ENCODE data around the gene TNFAIP8L3.

DNA sequence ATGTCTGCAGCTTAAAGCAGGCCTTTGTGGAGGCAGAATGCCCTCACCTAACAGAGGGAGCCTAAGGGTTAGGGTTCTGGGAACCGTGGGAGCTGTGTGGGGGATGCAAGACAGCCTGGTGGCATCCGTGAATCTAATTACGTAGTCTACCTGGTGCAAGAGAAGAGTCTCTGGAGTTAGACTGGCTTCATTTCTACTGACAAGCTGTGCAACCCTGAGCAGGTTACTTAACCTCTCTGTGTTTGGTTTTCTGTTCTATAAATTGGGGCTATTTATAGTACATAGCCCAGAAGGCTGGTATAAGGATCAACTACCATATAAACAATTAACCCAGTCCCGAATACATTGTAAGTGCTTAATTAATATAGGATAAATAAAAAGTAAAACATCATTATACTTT lies 8.3 kb downstream of the TNFAIP8L3 start:
- TF ChIP-seq, protein P1, sequence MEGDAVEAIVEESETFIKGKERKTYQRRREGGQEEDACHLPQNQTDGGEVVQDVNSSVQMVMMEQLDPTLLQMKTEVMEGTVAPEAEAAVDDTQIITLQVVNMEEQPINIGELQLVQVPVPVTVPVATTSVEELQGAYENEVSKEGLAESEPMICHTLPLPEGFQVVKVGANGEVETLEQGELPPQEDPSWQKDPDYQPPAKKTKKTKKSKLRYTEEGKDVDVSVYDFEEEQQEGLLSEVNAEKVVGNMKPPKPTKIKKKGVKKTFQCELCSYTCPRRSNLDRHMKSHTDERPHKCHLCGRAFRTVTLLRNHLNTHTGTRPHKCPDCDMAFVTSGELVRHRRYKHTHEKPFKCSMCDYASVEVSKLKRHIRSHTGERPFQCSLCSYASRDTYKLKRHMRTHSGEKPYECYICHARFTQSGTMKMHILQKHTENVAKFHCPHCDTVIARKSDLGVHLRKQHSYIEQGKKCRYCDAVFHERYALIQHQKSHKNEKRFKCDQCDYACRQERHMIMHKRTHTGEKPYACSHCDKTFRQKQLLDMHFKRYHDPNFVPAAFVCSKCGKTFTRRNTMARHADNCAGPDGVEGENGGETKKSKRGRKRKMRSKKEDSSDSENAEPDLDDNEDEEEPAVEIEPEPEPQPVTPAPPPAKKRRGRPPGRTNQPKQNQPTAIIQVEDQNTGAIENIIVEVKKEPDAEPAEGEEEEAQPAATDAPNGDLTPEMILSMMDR (conservative IDR thresholded peaks at IDR 0.05; ENCODE audit: low read length): no peak
- TF ChIP-seq EZH2phosphoT487 (IDR thresholded peaks at IDR 0.05; ENCODE audit: borderline replicate concordance): no peak

Measured in Loucy (cell line).